Loucy (cell line): ENCODE data around the gene DPH3.

Source experiments
- EZH2phosphoT487 ChIP-seq: fragments of 200-600 bp; IDR thresholded peaks from 2 replicates; pipeline ENCODE4 v1.6.1; 2018; ENCODE audit warnings: antibody characterized with exemption, mild to moderate bottlenecking, moderate library complexity, borderline replicate concordance
- TF ChIP-seq, protein P1 (sequence below): fragments of 200-600 bp; sonication (generic); conservative IDR thresholded peaks from 2 replicates; pipeline ENCODE4 v1.5.1; 2014; ENCODE audit warnings: mild to moderate bottlenecking, antibody characterized with exemption, low read length

DNA sequence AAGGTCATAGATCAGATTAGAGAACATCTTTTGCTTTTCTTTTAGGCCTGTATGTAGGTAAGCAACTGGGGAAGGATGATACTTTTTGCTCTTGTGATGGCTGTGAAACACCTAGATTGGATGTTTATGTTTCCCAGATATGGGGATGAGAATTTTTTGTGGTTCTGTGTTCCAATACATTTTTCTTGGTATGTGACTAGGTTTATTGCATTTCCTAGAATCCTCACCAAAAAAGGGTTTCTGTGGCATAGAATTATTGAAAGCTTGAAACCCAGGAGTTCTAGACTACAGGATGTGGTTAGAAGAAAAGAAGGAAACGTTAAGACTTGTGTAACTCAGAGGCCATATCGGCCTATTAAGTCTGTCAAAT, 26.1 kb upstream of the DPH3 start:
- TF ChIP-seq, protein P1, sequence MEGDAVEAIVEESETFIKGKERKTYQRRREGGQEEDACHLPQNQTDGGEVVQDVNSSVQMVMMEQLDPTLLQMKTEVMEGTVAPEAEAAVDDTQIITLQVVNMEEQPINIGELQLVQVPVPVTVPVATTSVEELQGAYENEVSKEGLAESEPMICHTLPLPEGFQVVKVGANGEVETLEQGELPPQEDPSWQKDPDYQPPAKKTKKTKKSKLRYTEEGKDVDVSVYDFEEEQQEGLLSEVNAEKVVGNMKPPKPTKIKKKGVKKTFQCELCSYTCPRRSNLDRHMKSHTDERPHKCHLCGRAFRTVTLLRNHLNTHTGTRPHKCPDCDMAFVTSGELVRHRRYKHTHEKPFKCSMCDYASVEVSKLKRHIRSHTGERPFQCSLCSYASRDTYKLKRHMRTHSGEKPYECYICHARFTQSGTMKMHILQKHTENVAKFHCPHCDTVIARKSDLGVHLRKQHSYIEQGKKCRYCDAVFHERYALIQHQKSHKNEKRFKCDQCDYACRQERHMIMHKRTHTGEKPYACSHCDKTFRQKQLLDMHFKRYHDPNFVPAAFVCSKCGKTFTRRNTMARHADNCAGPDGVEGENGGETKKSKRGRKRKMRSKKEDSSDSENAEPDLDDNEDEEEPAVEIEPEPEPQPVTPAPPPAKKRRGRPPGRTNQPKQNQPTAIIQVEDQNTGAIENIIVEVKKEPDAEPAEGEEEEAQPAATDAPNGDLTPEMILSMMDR, result no peak
- TF ChIP-seq EZH2phosphoT487, result no peak
